Parathyroid adenoma (tissue), 2 donors: ENCODE data around the gene TGM3.

ENCODE experiments used
- H2AFZ ChIP-seq: fragments of 300-600 bp; sonication (generic); one replicate; pipeline ENCODE4 v1.7.0; 2017; ENCODE audit warnings: antibody characterized with exemption, mild to moderate bottlenecking
- H3K27ac ChIP-seq: fragments of 300-600 bp; sonication (generic); one replicate; pipeline ENCODE4 v1.7.0; 2017
- H3K27me3 ChIP-seq: fragments of 300-600 bp; sonication (generic); one replicate; pipeline ENCODE4 v1.7.0; 2017; ENCODE audit warnings: low read length; ENCODE audit not compliant: control insufficient read depth, insufficient read depth
- H3K36me3 ChIP-seq: fragments of 300-600 bp; sonication (generic); one replicate; pipeline ENCODE4 v1.7.0; 2017; ENCODE audit warnings: low read length; ENCODE audit not compliant: control insufficient read depth, insufficient read depth
- H3K4me1 ChIP-seq: fragments of 300-600 bp; sonication (generic); one replicate; pipeline ENCODE4 v1.7.0; 2017; ENCODE audit warnings: control low read depth
- H3K4me2 ChIP-seq: fragments of 300-600 bp; sonication (generic); one replicate; pipeline ENCODE4 v1.7.0; 2017; ENCODE audit warnings: low read length
- H3K4me3 ChIP-seq: fragments of 300-600 bp; sonication (generic); one replicate; pipeline ENCODE4 v1.7.0; 2017; ENCODE audit warnings: low read depth, low read length
- H3K79me2 ChIP-seq: fragments of 300-600 bp; sonication (generic); one replicate; pipeline ENCODE4 v1.7.0; 2017; ENCODE audit warnings: control low read depth
- H3K9ac ChIP-seq: fragments of 300-600 bp; sonication (generic); one replicate; pipeline ENCODE4 v1.7.0; 2017; ENCODE audit warnings: mild to moderate bottlenecking
- H3K9me3 ChIP-seq: fragments of 300-600 bp; sonication (generic); one replicate; pipeline ENCODE4 v1.7.0; 2017; ENCODE audit warnings: low read length; ENCODE audit not compliant: control insufficient read depth
- TF ChIP-seq, protein P1 (sequence below): fragments of 300-600 bp; sonication (generic); IDR thresholded peaks from one replicate; pipeline ENCODE4 v1.7.0; 2017; ENCODE audit warnings: antibody characterized with exemption, mild to moderate bottlenecking
- donor health status: primary hyperparathyroidism.

TGM3 gene

DNA sequence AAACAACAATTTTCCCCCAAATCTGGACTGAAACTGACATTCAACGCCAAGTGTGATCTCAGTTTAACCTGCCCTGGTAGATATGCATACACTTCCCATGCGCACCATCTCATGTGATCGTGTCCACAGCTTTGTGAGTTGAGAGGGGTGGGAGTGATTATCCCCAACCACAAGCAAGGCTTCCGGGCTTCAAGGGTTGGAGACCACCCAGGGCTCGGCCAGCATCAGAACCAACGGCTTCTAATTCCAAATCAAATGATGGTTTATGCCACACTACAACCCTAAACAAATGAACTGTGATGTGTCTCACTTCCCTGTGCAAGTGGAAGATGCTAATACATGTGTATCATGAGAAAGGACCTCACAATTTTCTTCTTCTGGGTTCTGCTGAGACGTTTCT, 515 bp upstream of the TGM3 start:
- TF ChIP-seq, protein P1, sequence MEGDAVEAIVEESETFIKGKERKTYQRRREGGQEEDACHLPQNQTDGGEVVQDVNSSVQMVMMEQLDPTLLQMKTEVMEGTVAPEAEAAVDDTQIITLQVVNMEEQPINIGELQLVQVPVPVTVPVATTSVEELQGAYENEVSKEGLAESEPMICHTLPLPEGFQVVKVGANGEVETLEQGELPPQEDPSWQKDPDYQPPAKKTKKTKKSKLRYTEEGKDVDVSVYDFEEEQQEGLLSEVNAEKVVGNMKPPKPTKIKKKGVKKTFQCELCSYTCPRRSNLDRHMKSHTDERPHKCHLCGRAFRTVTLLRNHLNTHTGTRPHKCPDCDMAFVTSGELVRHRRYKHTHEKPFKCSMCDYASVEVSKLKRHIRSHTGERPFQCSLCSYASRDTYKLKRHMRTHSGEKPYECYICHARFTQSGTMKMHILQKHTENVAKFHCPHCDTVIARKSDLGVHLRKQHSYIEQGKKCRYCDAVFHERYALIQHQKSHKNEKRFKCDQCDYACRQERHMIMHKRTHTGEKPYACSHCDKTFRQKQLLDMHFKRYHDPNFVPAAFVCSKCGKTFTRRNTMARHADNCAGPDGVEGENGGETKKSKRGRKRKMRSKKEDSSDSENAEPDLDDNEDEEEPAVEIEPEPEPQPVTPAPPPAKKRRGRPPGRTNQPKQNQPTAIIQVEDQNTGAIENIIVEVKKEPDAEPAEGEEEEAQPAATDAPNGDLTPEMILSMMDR = no peak
- Histone ChIP-seq H3K4me1 (no peaks in the 10 kb centered on the region), H3K4me2 (no peak overlapping the region), H3K9me3 (no peaks in the 10 kb centered on the region), H3K27ac (no peak overlapping the region), H3K4me3 (no peak overlapping the region), H3K79me2 (no peaks in the 10 kb centered on the region), H3K27me3 (no peaks in the 10 kb centered on the region), H3K9ac (no peak overlapping the region), H2AFZ (no peak overlapping the region), H3K36me3 (no peaks in the 10 kb centered on the region)

DNA sequence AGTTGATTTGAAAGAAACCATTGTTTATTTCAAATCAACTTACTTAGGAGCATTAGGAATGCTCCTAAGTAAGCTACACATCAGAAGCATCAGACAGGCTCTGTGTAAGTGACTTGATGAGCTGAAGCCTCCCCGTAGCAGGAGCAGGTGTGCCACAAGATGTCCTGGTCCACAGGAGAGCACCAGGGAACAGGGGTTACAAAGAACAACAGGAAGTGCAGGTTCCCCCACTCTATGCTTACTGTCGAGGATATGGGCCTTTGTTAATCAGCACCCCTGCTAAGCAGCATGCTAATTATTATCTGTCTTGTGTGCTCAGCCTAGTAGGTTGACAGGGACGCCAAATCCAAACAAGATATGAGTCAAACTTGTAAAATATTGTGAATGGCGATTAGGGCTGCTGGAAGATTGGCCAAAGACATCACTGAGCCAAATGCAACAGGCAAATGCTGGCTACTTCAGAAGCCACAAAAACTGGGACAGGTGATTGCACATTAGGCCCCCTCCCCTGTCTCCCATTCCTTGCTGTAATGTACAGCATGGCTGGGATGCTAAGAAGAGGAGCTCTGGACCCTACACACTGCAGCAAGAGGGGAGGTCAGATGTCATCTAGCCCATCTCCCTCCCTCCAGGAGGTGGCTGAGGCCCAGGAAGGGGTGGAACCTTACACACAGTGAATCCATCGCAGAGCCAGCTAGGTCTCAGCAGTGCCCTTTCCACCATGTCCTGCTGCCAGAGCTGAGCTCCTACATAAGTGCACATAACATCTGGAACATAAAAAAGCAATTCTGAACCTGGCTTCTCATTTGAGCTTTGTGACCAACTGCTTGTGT, 939 bp downstream of the TGM3 start:
- H3K9ac ChIP-seq = no peak overlapping the region
- H3K36me3 ChIP-seq = no peaks in the 10 kb centered on the region
- H3K27me3 ChIP-seq = no peaks in the 10 kb centered on the region
- no peak overlapping the region for H3K27ac ChIP-seq
- no peaks in the 10 kb centered on the region for H3K9me3 ChIP-seq
- H2AFZ ChIP-seq = no peak overlapping the region
- no peaks in the 10 kb centered on the region for H3K79me2 ChIP-seq
- no peak overlapping the region for H3K4me3 ChIP-seq
- H3K4me1 ChIP-seq = no peaks in the 10 kb centered on the region
- TF ChIP-seq, protein P1 = no peak
- H3K4me2 ChIP-seq = no peak overlapping the region

DNA sequence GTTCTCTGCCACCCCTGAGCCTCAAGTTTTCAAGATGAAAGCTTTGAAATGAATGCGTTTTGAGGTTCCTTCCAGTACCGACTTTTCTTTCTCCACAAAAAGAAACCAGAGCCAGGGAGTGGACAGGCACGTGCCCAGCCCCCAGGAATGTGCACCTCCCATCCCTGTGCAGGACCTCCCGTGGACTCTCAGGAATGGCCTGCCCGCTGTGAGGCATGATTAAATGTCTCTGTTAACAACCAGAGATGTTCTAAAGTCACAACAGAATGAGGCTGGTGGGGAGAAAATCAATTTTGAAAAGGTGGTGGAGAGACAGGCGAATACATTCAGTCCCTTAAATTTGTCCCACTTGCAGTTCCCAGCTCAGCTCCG, 1.5 kb downstream of the TGM3 start:
- H3K36me3 ChIP-seq = no peaks in the 10 kb centered on the region
- H3K4me2 ChIP-seq = no peak overlapping the region
- no peaks in the 10 kb centered on the region for H3K4me1 ChIP-seq
- no peaks in the 10 kb centered on the region for H3K9me3 ChIP-seq
- no peak overlapping the region for H3K4me3 ChIP-seq
- TF ChIP-seq, protein P1 = no peak
- H2AFZ ChIP-seq = no peak overlapping the region
- no peak overlapping the region for H3K9ac ChIP-seq
- no peaks in the 10 kb centered on the region for H3K79me2 ChIP-seq
- no peaks in the 10 kb centered on the region for H3K27me3 ChIP-seq
- no peak overlapping the region for H3K27ac ChIP-seq

DNA sequence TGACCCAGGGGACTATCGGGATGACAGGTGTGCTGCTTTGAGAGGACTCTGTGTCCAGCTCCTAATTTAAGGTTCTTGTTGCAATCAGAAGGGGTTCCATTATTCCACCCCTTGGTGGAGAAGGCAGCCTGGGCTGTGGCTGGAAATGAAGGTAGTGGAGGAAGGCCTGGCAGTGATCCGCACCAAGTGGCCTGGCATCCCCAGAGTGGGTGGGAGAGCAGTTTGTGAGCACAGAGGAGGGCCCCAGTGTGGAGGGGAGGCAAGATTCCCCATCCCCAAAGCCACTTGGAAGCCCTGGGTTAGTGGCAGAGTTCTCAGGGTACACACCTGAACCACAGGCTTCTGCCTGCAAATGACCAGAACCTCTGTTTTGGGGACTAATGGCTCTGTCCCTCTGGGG, 2.3 kb downstream of the TGM3 start:
- Histone ChIP-seq H3K4me3 (no peak overlapping the region), H3K4me2 (no peak overlapping the region), H3K36me3 (no peaks in the 10 kb centered on the region), H3K27ac (no peak overlapping the region), H3K9me3 (no peaks in the 10 kb centered on the region), H3K27me3 (no peaks in the 10 kb centered on the region), H3K4me1 (no peaks in the 10 kb centered on the region), H3K79me2 (no peaks in the 10 kb centered on the region), H2AFZ (no peak overlapping the region), H3K9ac (no peak overlapping the region)
- TF ChIP-seq, protein P1 = no peak

DNA sequence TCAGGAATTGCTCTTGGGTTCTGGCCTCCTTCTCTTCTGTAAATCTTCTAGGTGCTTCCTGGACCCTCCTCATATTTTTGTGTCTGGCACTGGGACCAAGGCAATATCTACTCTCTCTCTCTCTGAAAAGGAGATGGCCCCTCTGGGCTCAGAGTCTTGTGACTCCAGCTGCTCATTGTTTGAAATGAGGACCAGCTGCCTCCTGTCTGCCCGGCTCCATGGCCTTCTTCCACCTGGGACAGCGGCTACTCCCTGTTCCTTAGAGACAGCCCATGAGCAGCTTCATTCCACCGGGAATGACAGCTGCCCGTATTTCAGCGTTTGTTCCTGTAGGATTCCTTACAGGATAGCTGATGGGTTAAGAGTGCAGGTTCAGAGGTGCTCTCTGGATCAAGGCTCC, 2.9 kb downstream of the TGM3 start:
- H2AFZ ChIP-seq = no peak overlapping the region
- H3K4me2 ChIP-seq = no peak overlapping the region
- H3K27me3 ChIP-seq = no peaks in the 10 kb centered on the region
- H3K4me1 ChIP-seq = no peaks in the 10 kb centered on the region
- no peak overlapping the region for H3K9ac ChIP-seq
- no peaks in the 10 kb centered on the region for H3K79me2 ChIP-seq
- TF ChIP-seq, protein P1 = no peak
- no peak overlapping the region for H3K27ac ChIP-seq
- H3K36me3 ChIP-seq = no peaks in the 10 kb centered on the region
- H3K9me3 ChIP-seq = no peaks in the 10 kb centered on the region
- H3K4me3 ChIP-seq = no peak overlapping the region
